H9 (cell line): ENCODE data around the gene TCF7L2. TPM values are rescaled to one million over a fixed set of nuclear protein-coding genes. Genes with fewer than 3 reads are reported as not detected.

Experiments
- DNase-seq: peaks from one replicate; pipeline ENCODE4 v3.0.0-alpha.2; 2017
- H2AFZ ChIP-seq: one replicate; pipeline ENCODE4 v1.6.1; 2013; ENCODE audit warnings: mild to moderate bottlenecking, low read length, control low read depth, moderate library complexity
- H2AK5ac ChIP-seq: 2 replicates; pipeline ENCODE4 v1.6.1; 2013; ENCODE audit warnings: low read length, control low read depth, mixed read lengths; ENCODE audit not compliant: insufficient read length
- H2BK120ac ChIP-seq: one replicate; pipeline ENCODE4 v1.6.1; 2013; ENCODE audit warnings: low read depth, mild to moderate bottlenecking, low read length, control low read depth, inconsistent platforms; ENCODE audit not compliant: poor library complexity, severe bottlenecking
- H2BK12ac ChIP-seq: 2 replicates; pipeline ENCODE4 v1.6.1; 2013; ENCODE audit warnings: low read length, control low read depth, mixed read lengths, low read depth; ENCODE audit not compliant: insufficient read length
- H2BK15ac ChIP-seq: 2 replicates; pipeline ENCODE4 v1.6.1; 2013; ENCODE audit warnings: low read depth, low read length, control low read depth
- H2BK20ac ChIP-seq: one replicate; pipeline ENCODE4 v1.6.1; 2013; ENCODE audit warnings: low read depth, mild to moderate bottlenecking, low read length, control low read depth, inconsistent platforms; ENCODE audit not compliant: poor library complexity, severe bottlenecking
- H2BK5ac ChIP-seq: 2 replicates; pipeline ENCODE4 v1.6.1; 2013; ENCODE audit warnings: low read length, control low read depth, mixed read lengths; ENCODE audit not compliant: insufficient read length
- H3K14ac ChIP-seq: 2 replicates; pipeline ENCODE4 v1.6.1; 2013; ENCODE audit warnings: low read length, control low read depth; ENCODE audit not compliant: insufficient read depth
- H3K18ac ChIP-seq: 2 replicates; pipeline ENCODE4 v1.6.1; 2013; ENCODE audit warnings: low read depth, mild to moderate bottlenecking, mixed read lengths, low read length, control low read depth; ENCODE audit not compliant: insufficient read length
- H3K23ac ChIP-seq: 2 replicates; pipeline ENCODE4 v1.6.1; 2013; ENCODE audit warnings: low read length, control low read depth, mixed read lengths, low read depth; ENCODE audit not compliant: insufficient read length
- H3K23me2 ChIP-seq: 2 replicates; pipeline ENCODE4 v1.6.1; 2013; ENCODE audit warnings: low read depth, mild to moderate bottlenecking, mixed read lengths, low read length, control low read depth; ENCODE audit not compliant: insufficient read length, poor library complexity, severe bottlenecking
- H3K27ac ChIP-seq: 2 replicates; pipeline ENCODE4 v1.5.1; 2013; ENCODE audit warnings: low read length, control low read depth, mixed read lengths, low read depth; ENCODE audit not compliant: insufficient read length
- H3K27me3 ChIP-seq: 2 replicates; pipeline ENCODE4 v1.6.1; 2013; ENCODE audit warnings: low read length, control low read depth, inconsistent platforms; ENCODE audit not compliant: insufficient read depth
- H3K4ac ChIP-seq: 2 replicates; pipeline ENCODE4 v1.6.1; 2013; ENCODE audit warnings: low read depth, mild to moderate bottlenecking, control low read depth, inconsistent platforms, low read length, moderate library complexity
- H3K4me1 ChIP-seq: 2 replicates; pipeline ENCODE4 v1.6.1; 2013; ENCODE audit warnings: low read length, control low read depth, inconsistent platforms; ENCODE audit not compliant: insufficient read depth
- H3K4me2 ChIP-seq: 2 replicates; pipeline ENCODE4 v1.6.1; 2013; ENCODE audit warnings: low read length, control low read depth, mixed read lengths; ENCODE audit not compliant: insufficient read length, insufficient read depth
- H3K56ac ChIP-seq: 2 replicates; pipeline ENCODE4 v1.6.1; 2013; ENCODE audit warnings: low read depth, mild to moderate bottlenecking, mixed read lengths, low read length, control low read depth; ENCODE audit not compliant: insufficient read length
- H3K79me1 ChIP-seq: 2 replicates; pipeline ENCODE4 v1.6.1; 2013; ENCODE audit warnings: low read depth, mild to moderate bottlenecking, moderate library complexity, low read length, control low read depth, inconsistent platforms; ENCODE audit not compliant: insufficient read depth, poor library complexity, severe bottlenecking
- H3K79me2 ChIP-seq: 2 replicates; pipeline ENCODE4 v1.6.1; 2013; ENCODE audit warnings: low read length, control low read depth, inconsistent platforms; ENCODE audit not compliant: insufficient read depth
- H3K9ac ChIP-seq: 2 replicates; pipeline ENCODE4 v1.6.1; 2013; ENCODE audit warnings: low read length, control low read depth, mixed read lengths; ENCODE audit not compliant: insufficient read length; ENCODE audit errors: extremely low read depth
- H3K9me3 ChIP-seq: one replicate; pipeline ENCODE4 v1.6.1; 2013; ENCODE audit warnings: low read depth, low read length, inconsistent platforms; ENCODE audit not compliant: control insufficient read depth
- H3T11ph ChIP-seq: one replicate; pipeline ENCODE4 v1.6.1; 2013; ENCODE audit warnings: mild to moderate bottlenecking, low read length, control low read depth, inconsistent platforms
- H4K20me1 ChIP-seq: one replicate; pipeline ENCODE4 v1.6.1; 2013; ENCODE audit not compliant: control insufficient read depth, insufficient read length, insufficient read depth
- H4K5ac ChIP-seq: 2 replicates; pipeline ENCODE4 v1.6.1; 2013; ENCODE audit warnings: low read depth, mild to moderate bottlenecking, mixed read lengths, low read length, control low read depth; ENCODE audit not compliant: insufficient read length
- H4K8ac ChIP-seq: replicated peaks from 2 replicates; pipeline ENCODE4 v1.6.1; 2013; ENCODE audit warnings: low read length, control low read depth, mixed read lengths, low read depth; ENCODE audit not compliant: insufficient read length
- H4K91ac ChIP-seq: 2 replicates; pipeline ENCODE4 v1.6.1; 2013; ENCODE audit warnings: low read depth, mild to moderate bottlenecking, moderate library complexity, mixed read lengths, low read length, control low read depth; ENCODE audit not compliant: insufficient read length
- H3K27ac Mint-ChIP-seq, 3 experiments: 2 replicates in 2 of 3; 3 replicates in 1 of 3; pipeline ENCODE4 v1.8.0; 2020 to 2021; ENCODE audit warnings: mixed read lengths in 3 of 3, mild to moderate bottlenecking in 1 of 3, moderate library complexity in 1 of 3
- H3K27me3 Mint-ChIP-seq: 2 replicates; pipeline ENCODE4 v1.8.0; 2021; ENCODE audit warnings: low read depth, mild to moderate bottlenecking, moderate library complexity, mixed read lengths
- H3K36me3 Mint-ChIP-seq, 3 experiments: 2 replicates in 2 of 3; 3 replicates in 1 of 3; pipeline ENCODE4 v1.8.0; 2020 to 2021; ENCODE audit warnings: low read depth in 3 of 3, mixed read lengths in 3 of 3; ENCODE audit not compliant: insufficient read depth in 1 of 3
- H3K4me1 Mint-ChIP-seq, 2 experiments: 2 replicates each; pipeline ENCODE4 v1.8.0; 2020; ENCODE audit warnings: mixed read lengths in 2 of 2
- H3K4me3 Mint-ChIP-seq, 2 experiments: 2 replicates in 1 of 2; 3 replicates in 1 of 2; pipeline ENCODE4 v1.8.0; 2020 to 2021; ENCODE audit warnings: mild to moderate bottlenecking in 2 of 2, mixed read lengths in 2 of 2, moderate library complexity in 1 of 2
- H3K9me3 Mint-ChIP-seq, 2 experiments: 2 replicates in 1 of 2; 3 replicates in 1 of 2; pipeline ENCODE4 v1.8.0; 2020; ENCODE audit warnings: mild to moderate bottlenecking in 2 of 2, mixed read lengths in 2 of 2, moderate library complexity in 1 of 2
- WGBS: extraction: QIAGEN DNeasy Blood & Tissue Kit; methylation state at CpG from one replicate; pipeline ENCODE4 v1.1.7; 2013; ENCODE audit warnings: missing lambda C conversion rate, low lambda C conversion rate, mixed read lengths; ENCODE audit not compliant: insufficient read length; ENCODE audit errors: extremely low coverage; 5-methylcytosine and 5-hydroxymethylcytosine counted together
- total RNA-seq: library from RNA; stranded (reverse); gene quantifications from 2 replicates; pipeline ENCODE4 v1.2.1, GENCODE V29; 2021
- TF ChIP-seq, protein P1 (sequence below): fragments of 200-600 bp; sonication (generic); conservative IDR thresholded peaks from 3 replicates; pipeline ENCODE4 v1.8.0; 2021; ENCODE audit warnings: antibody characterized with exemption, mild to moderate bottlenecking

Gene TCF7L2
- total RNA-seq, 1 experiment from 2014 or later, result 71.1 TPM

DNA sequence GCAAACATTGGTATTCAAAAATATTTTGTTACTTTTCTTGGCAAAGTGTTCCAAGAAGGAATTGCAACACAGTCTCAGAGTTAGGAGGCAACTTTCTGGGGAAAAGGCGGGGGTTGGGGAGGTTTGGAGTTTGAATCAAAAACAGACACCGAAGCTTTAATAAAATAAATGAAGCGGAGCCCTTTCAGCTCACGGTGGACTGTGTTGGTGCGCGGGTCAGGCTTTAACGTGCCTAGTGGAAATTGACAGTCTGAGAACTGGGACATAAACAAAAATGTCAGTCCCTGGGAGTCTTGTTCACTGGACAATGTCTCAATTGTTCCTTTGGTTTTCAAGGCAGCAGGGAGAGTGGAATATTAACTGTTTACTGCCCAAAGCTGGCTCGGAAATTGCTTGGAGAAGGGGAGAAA is 109.3 kb downstream of the TCF7L2 start:
- Mint-ChIP-seq H3K36me3 (peaks cover 0 to 18% (median 9%) of the 10 kb centered on the region in 3 experiments; a peak in 5 of 7 replicates), H3K4me3 (no peak overlapping the region), H3K27me3 (no peaks in the 10 kb centered on the region), H3K4me1 (peaks cover 6 to 45% of the 10 kb centered on the region in 2 experiments), H3K9me3 (no peaks in the 10 kb centered on the region), H3K27ac (no peak overlapping the region)
- Histone ChIP-seq H4K91ac (no peak overlapping the region), H2BK120ac (no peak overlapping the region), H3K27me3 (no peaks in the 10 kb centered on the region), H3K18ac (no peak overlapping the region), H3K4me1 (peaks cover 34% of the 10 kb centered on the region; the same call in 1 of the 2 replicates), H2BK15ac (no peak overlapping the region), H3K4ac (no peak overlapping the region), H2BK20ac (no peak overlapping the region), H3K23me2 (no peaks in the 10 kb centered on the region), H3K79me1 (peaks cover 12% of the 10 kb centered on the region), H3K23ac (no peak overlapping the region), H4K8ac (no peak overlapping the region), H3K56ac (no peak overlapping the region), H3K27ac (no peak overlapping the region), H3T11ph (no peak overlapping the region), H2AFZ (no peak overlapping the region), H3K9me3 (no peaks in the 10 kb centered on the region), H2BK5ac (no peak overlapping the region), H2AK5ac (no peak overlapping the region), H2BK12ac (no peak overlapping the region), H3K14ac (no peak overlapping the region), H3K9ac (no peak overlapping the region), H4K20me1 (no peaks in the 10 kb centered on the region), H4K5ac (no peak overlapping the region), H3K79me2 (peaks cover 36% of the 10 kb centered on the region; the same call in 1 of the 2 replicates), H3K4me2 (no peak overlapping the region)
- no CpG with 5 or more reads among the region's 8 CpGs for WGBS
- peak; percentile 6 for DNase-seq
- TF ChIP-seq, protein P1, sequence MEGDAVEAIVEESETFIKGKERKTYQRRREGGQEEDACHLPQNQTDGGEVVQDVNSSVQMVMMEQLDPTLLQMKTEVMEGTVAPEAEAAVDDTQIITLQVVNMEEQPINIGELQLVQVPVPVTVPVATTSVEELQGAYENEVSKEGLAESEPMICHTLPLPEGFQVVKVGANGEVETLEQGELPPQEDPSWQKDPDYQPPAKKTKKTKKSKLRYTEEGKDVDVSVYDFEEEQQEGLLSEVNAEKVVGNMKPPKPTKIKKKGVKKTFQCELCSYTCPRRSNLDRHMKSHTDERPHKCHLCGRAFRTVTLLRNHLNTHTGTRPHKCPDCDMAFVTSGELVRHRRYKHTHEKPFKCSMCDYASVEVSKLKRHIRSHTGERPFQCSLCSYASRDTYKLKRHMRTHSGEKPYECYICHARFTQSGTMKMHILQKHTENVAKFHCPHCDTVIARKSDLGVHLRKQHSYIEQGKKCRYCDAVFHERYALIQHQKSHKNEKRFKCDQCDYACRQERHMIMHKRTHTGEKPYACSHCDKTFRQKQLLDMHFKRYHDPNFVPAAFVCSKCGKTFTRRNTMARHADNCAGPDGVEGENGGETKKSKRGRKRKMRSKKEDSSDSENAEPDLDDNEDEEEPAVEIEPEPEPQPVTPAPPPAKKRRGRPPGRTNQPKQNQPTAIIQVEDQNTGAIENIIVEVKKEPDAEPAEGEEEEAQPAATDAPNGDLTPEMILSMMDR, result no peak
